Omental fat pad (tissue), 4 donors: ENCODE data around the gene ARHGAP10. TPM values are rescaled to one million over a fixed set of nuclear protein-coding genes. Genes with fewer than 3 reads are reported as not detected.

Experiments
- ATAC-seq: fragments of 150-250 bp; one replicate; pipeline ENCODE4 v1.9.1; 2016; ENCODE audit warnings: mild to moderate bottlenecking, moderate library complexity; ENCODE audit not compliant: low FRiP score
- DNase-seq: peaks from one replicate; pipeline ENCODE4 v3.0.0-alpha.2; 2019; ENCODE audit warnings: low spot score
- CTCF ChIP-seq, 3 donors: fragments of 450-650 bp; IDR thresholded peaks; one replicate each; pipeline ENCODE4 v1.5.1; 2016 to 2017; ENCODE audit warnings: antibody characterized with exemption in 3 of 3, mild to moderate bottlenecking in 3 of 3, moderate library complexity in 2 of 3
- total RNA-seq, 4 donors: library from RNA; depleted of rRNA; stranded (reverse); fragments of >200 nt; gene quantifications; one replicate each; pipeline ENCODE4 v1.1.0, GENCODE V29; 2016

The ARHGAP10 gene
- total RNA-seq, 4 donors from 2014 or later, result 48.7 to 96.2 (median 57.0) TPM

- no peak for ATAC-seq
- no peak for TF ChIP-seq CTCF (IDR thresholded peaks at IDR 0.05)
- DNase-seq, result no peak
Observed at GRCh38 chr4:147933779-147934178, 201.9 kb downstream of the ARHGAP10 start.

DNA sequence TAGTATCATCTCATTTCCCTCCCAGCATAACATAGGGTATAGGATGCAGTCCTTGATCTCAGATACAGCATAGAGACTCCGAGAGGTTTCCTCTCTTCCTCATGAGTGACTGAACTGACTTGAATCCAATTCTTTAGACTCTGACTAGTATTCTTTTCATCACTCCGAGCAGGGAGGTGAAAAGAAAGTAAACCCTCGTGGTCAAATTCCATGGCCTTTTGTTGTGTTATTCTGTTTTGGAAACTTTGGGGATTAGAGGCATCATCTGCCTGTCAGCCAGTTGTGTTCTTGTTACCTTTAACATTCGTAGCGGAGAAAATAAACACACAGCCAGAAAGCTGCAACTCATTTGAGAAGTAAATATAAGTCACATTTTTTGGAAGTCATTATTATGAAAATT is 206.6 kb downstream of the ARHGAP10 start:
- DNase-seq, result no peak
- ATAC-seq, result no peak
- TF ChIP-seq CTCF (IDR thresholded peaks at IDR 0.05), result no peak

DNA sequence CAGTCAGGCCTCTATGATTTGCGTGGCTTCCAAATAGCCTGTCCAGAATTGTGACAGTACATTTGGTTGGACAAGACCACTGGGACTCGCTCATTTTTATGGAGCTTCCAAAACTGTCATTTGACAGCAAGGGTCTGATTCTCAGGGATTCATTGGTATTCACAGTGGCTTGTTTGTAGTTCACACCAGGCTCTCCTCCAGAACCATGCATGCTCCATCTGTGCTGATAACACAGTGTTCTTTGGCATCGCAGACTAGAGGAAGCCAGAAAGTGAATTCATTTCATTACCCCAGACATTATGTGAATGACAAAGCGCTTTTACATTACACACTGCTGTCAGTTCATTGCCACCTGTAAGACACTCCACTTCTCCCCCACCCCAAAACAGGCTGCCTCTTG is 208.3 kb downstream of the ARHGAP10 start:
- no peak for TF ChIP-seq CTCF (IDR thresholded peaks at IDR 0.05)
- DNase-seq (no peak), ATAC-seq (no peak)

- DNase-seq (no peak), ATAC-seq (no peak)
- TF ChIP-seq CTCF (IDR thresholded peaks at IDR 0.05), result no peak
Observed at GRCh38 chr4:147941373-147941772, 209.5 kb downstream of the ARHGAP10 start.

DNA sequence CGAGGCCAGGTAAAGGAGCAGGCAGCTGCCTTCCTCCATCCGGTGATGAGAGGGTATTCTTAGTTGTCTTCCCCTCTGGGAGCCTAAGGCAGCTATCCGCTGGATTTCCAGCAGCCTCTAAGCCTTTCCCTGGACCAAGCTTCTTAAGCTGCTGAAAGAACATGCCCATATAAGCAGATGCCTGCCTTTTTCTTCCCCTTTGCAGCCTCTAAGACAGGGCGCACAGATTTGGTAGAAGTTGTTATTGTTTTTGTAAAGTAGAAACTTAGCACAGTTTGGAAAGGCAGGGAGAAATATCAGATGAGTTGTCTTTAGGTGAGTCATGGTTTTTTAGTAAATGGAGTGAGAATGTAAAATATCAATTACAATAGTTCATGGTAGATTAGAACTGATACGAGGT is 210.8 kb downstream of the ARHGAP10 start:
- DNase-seq (no peak), ATAC-seq (no peak)
- TF ChIP-seq CTCF (IDR thresholded peaks at IDR 0.05), result no peak

DNA sequence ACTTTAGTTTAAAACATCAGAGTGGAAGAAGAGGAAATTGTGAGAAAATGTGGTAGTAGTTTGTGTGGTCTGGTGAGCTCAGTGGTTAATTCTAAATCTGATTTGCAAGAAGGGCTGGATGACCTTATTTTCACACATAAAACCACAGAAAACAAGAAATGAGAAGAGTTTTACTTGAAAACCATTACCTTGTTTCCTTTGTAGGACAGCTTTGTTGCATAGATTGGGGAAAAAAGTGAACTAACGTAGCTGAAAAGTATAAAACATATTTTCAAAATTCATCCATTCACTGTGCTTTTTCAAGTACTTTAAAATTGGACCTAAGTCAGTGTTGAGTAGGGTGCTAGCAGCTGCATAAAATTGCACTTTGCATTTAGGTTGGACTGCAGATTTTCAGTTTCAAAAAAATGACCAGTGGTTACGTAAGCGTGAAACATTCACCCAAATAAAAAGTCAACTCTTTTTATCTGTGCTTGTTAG is 211.3 kb downstream of the ARHGAP10 start:
- DNase-seq (no peak), ATAC-seq (no peak)
- no peak for TF ChIP-seq CTCF (IDR thresholded peaks at IDR 0.05)

- no peak for ATAC-seq
- no peak for TF ChIP-seq CTCF (IDR thresholded peaks at IDR 0.05)
- no peak for DNase-seq
Observed at GRCh38 chr4:147944249-147944648, 212.4 kb downstream of the ARHGAP10 start.
